Kidney capillary endothelial cell (primary cell): ENCODE data around the gene TIMM44.

Source experiments
- DNase-seq: peaks from one replicate; pipeline ENCODE4 v3.0.0-alpha.2; 2018; ENCODE audit warnings: low spot score

The TIMM44 gene

GRCh38 chr19:7943444-7944176, at the start of gene TIMM44:
Gene TIMM44 (minus strand): TSS chr19:7943666. CDS start chr19:7943651, 15 bp downstream.
- peak; percentile 98 for DNase-seq

GRCh38 chr19:7992575-7992974, 49.1 kb upstream of the TIMM44 start:
- DNase-seq = no peak

GRCh38 chr19:7989071-7989575, 45.7 kb upstream of the TIMM44 start:
- DNase-seq = no peak

- no peak for DNase-seq
These were observed 44.8 kb upstream of the TIMM44 start for GRCh38 chr19:7988307-7988706.

GRCh38 chr19:7987114-7987768, 43.8 kb upstream of the TIMM44 start:
- no peak for DNase-seq

- DNase-seq = peak; percentile 43
These were observed 43.1 kb upstream of the TIMM44 start for GRCh38 chr19:7986321-7987113.

- DNase-seq = no peak
These were observed 42.0 kb upstream of the TIMM44 start for GRCh38 chr19:7985481-7985911.

- no peak for DNase-seq
These were observed 40.8 kb upstream of the TIMM44 start for GRCh38 chr19:7983995-7984837.

GRCh38 chr19:7983286-7983950, 40.0 kb upstream of the TIMM44 start:
- DNase-seq = no peak

GRCh38 chr19:7982651-7983099, 39.2 kb upstream of the TIMM44 start:
- peak; percentile 10 for DNase-seq

- DNase-seq = no peak
These were observed 38.6 kb upstream of the TIMM44 start for GRCh38 chr19:7982103-7982502.

GRCh38 chr19:7981661-7982060, 38.2 kb upstream of the TIMM44 start:
- no peak for DNase-seq

GRCh38 chr19:7981199-7981598, 37.7 kb upstream of the TIMM44 start:
- DNase-seq = no peak

- DNase-seq = no peak
These were observed 37.2 kb upstream of the TIMM44 start for GRCh38 chr19:7980635-7981121.

GRCh38 chr19:7980168-7980567, 36.7 kb upstream of the TIMM44 start:
- no peak for DNase-seq

GRCh38 chr19:7979559-7979958, 36.1 kb upstream of the TIMM44 start:
- no peak for DNase-seq

- DNase-seq = no peak
These were observed 35.5 kb upstream of the TIMM44 start for GRCh38 chr19:7979011-7979410.

GRCh38 chr19:7978179-7978825, 34.8 kb upstream of the TIMM44 start:
- DNase-seq = no peak

- no peak for DNase-seq
These were observed 34.2 kb upstream of the TIMM44 start for GRCh38 chr19:7977723-7978040.

GRCh38 chr19:7977021-7977722, 33.7 kb upstream of the TIMM44 start:
- DNase-seq = no peak
